Neural progenitor cell (in vitro differentiated cells): ENCODE measurements around the gene TMEM63C.

ENCODE experiments used
- CTCF ChIP-seq: fragments of 200-600 bp; sonication (generic); IDR thresholded peaks from 2 replicates; pipeline ENCODE4 v1.5.1; 2017; ENCODE audit warnings: antibody characterized with exemption, mild to moderate bottlenecking
- EZH2 ChIP-seq: fragments of 200-600 bp; sonication (generic); IDR thresholded peaks from 2 replicates; pipeline ENCODE4 v1.6.1; 2017; ENCODE audit warnings: antibody characterized with exemption, mild to moderate bottlenecking, moderate library complexity
- EZH2phosphoT487 ChIP-seq: fragments of 200-600 bp; sonication (generic); IDR thresholded peaks from 2 replicates; pipeline ENCODE4 v1.6.1; 2017; ENCODE audit warnings: antibody characterized with exemption

GRCh38 chr14:77284466-77284865, 102.9 kb downstream of the TMEM63C start:
- TF ChIP-seq CTCF (no peak), EZH2 (no peak), EZH2phosphoT487 (no peak)
